GM12878 (cell line): ENCODE measurements around the gene MAP3K4.

Source experiments
- BCLAF1 ChIP-seq: fragments of 450-650 bp; IDR thresholded peaks from 2 replicates; pipeline ENCODE4 v1.6.1; 2017; ENCODE audit warnings: antibody characterized with exemption, mild to moderate bottlenecking, moderate library complexity
- CHD1 ChIP-seq: IDR thresholded peaks from 2 replicates; pipeline ENCODE4 v1.6.1; 2012; ENCODE audit warnings: low read depth, low read length, improper control_type of control experiment
- CTCF ChIP-seq, 3 experiments: IDR thresholded peaks in 2 of 3; conservative IDR thresholded peaks in 1 of 3; 2 replicates each; pipeline ENCODE4 v1.5.1; 2011; ENCODE audit warnings: low read depth in 3 of 3, low read length in 3 of 3, mild to moderate bottlenecking in 3 of 3, control low read depth in 2 of 3, moderate library complexity in 2 of 3, inconsistent platforms in 1 of 3, mixed read lengths in 1 of 3; ENCODE audit not compliant: control insufficient read depth in 2 of 3, insufficient read depth in 1 of 3; ENCODE audit errors: extremely low read depth in 1 of 3
- RAD21 ChIP-seq: IDR thresholded peaks from 2 replicates; pipeline ENCODE4 v1.6.1; 2011; ENCODE audit warnings: mild to moderate bottlenecking, low read depth, low read length, moderate library complexity; ENCODE audit not compliant: insufficient read depth

- TF ChIP-seq BCLAF1 (no peak), CTCF (IDR thresholded peaks at IDR 0.05 in 2 of 3, conservative IDR thresholded peaks at IDR 0.05 in 1 of 3; ENCODE audit: control insufficient read depth in 2 of 3, extremely low read depth in 1 of 3, insufficient read depth in 1 of 3, low read depth in 3 of 3, low read length in 3 of 3) (no peak), CHD1 (no peak), RAD21 (no peak)
Observed at GRCh38 chr6:160967351-160967750, 24.2 kb upstream of the MAP3K4 start.
